ENCODE results near the gene ODAD2. TPM values are rescaled to one million over a fixed set of nuclear protein-coding genes. Genes with fewer than 3 reads are reported as not detected.

Gene ODAD2
- total RNA-seq, 2 donors from 2014 or later, result 0.78 TPM; not detected in 1

GRCh38 chr10:27770181-27770580 lies 228.7 kb downstream of the ODAD2 start:
- H3K27ac Mint-ChIP-seq, result peak overlapping the region; percentile 35
- DNase-seq (no peak), ATAC-seq (no peak)
- H3K36me3 Mint-ChIP-seq (ENCODE audit: low read depth), result peaks cover 2% of the 10 kb centered on the region
- no peak overlapping the region for H3K4me3 Mint-ChIP-seq
- H3K9me3 ChIP-seq (ENCODE audit: control insufficient read depth, low read length, poor library complexity, severe bottlenecking), result no peaks in the 10 kb centered on the region
- peaks cover 3% of the 10 kb centered on the region for H3K4me1 Mint-ChIP-seq
- H3K27me3 Mint-ChIP-seq, result peaks cover 61% of the 10 kb centered on the region
